ENCODE measurements around the gene CAMSAP1. TPM values are rescaled to one million over a fixed set of nuclear protein-coding genes. Genes with fewer than 3 reads are reported as not detected.

CAMSAP1 gene
- total and polyA plus RNA-seq, 2 experiments from 2014 or later = 2.8 to 12.4 TPM

DNA sequence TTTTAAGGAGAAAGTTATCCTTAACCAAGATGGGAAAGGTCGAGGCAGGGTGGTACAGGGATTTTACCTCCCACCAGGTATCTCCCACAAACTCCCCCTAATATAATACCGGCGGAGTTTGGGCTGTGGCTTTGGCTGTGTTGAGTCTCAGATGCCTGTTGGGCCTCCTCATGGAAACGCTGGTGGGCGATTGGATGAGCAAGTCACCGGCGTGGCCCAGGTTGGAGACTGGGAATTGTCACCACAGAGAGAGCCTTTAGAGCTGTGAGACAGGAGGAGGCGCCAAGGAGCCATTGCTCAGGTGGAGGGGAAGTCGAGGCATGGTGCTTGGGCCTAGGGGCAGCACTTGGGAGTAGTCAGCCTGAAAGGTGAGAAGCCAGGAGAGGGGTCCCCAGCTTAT, 3.4 kb upstream of the CAMSAP1 start:
- Histone ChIP-seq H2AFZ (no peak overlapping the region), H3K27ac (no peak overlapping the region), H3F3A (ENCODE audit: insufficient read depth) (peaks cover 6% of the 10 kb centered on the region), H3K36me3 (ENCODE audit: low read depth) (peaks cover 27% of the 10 kb centered on the region), H4K20me1 (ENCODE audit: insufficient read depth) (no peaks in the 10 kb centered on the region), H3K79me2 (ENCODE audit: insufficient read depth) (peaks cover 46% of the 10 kb centered on the region), H3K4me1 (ENCODE audit: insufficient read depth) (peaks cover 17% of the 10 kb centered on the region), H3K27me3 (replicated peaks; ENCODE audit: insufficient read depth) (no peaks in the 10 kb centered on the region), H3K9ac (no peak overlapping the region), H3K4me3 (no peak overlapping the region), H3K4me2 (ENCODE audit: unreplicated experiment) (no peak overlapping the region), H3K9me3 (ENCODE audit: low read depth) (no peaks in the 10 kb centered on the region), H3K9me2 (ENCODE audit: insufficient read depth) (no peaks in the 10 kb centered on the region)
- TF ChIP-seq EZH2 (IDR thresholded peaks at IDR 0.05; ENCODE audit: insufficient read depth, poor library complexity, severe bottlenecking) (no peak), EZH2phosphoT487 (IDR thresholded peaks at IDR 0.05; ENCODE audit: insufficient read depth, low read depth) (no peak)
- in situ Hi-C loops (cut with MboI) = no loop called here
- no peak for DNase-seq
- 98 to 99% methylated on average over 9 of the region's 9 CpGs for WGBS, 2 experiments (ENCODE audit: low coverage in 1 of 2, low lambda C conversion rate in 2 of 2, missing lambda C conversion rate in 2 of 2)

DNA sequence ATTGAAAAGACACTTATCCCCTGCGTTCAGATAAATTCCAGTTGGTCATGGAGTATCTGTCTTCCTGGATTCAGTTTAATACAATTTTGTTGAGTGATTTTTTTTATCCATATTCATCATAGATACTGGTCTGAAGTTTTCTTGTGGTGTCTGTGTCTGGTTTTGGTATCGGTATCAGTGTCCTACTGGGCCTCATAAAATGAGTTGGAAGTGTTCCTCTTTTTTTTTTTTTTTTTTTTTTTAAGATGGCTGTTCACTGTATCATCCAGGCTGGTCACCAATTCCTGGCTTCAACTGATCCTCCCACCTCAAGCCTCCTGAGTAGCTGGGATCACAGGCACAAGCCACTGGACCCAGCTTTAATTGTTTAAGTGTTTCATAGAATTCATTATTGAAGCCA, 2.9 kb upstream of the CAMSAP1 start:
- peaks cover 23% of the 10 kb centered on the region for H3K4me1 ChIP-seq (ENCODE audit: insufficient read depth)
- H3K27me3 ChIP-seq (replicated peaks; ENCODE audit: insufficient read depth) = no peaks in the 10 kb centered on the region
- H3K9ac ChIP-seq = no peak overlapping the region
- H3K4me3 ChIP-seq = no peak overlapping the region
- no peaks in the 10 kb centered on the region for H3K9me3 ChIP-seq (ENCODE audit: low read depth)
- peaks cover 51% of the 10 kb centered on the region for H3K79me2 ChIP-seq (ENCODE audit: insufficient read depth)
- H4K20me1 ChIP-seq (ENCODE audit: insufficient read depth) = no peaks in the 10 kb centered on the region
- H3K36me3 ChIP-seq (ENCODE audit: low read depth) = peaks cover 21% of the 10 kb centered on the region
- in situ Hi-C loops (cut with MboI) = no loop called here
- WGBS, 2 experiments (ENCODE audit: low coverage in 1 of 2, low lambda C conversion rate in 2 of 2, missing lambda C conversion rate in 2 of 2) = 93 to 98% methylated on average over 2 of the region's 2 CpGs
- no peak for DNase-seq
- no peaks in the 10 kb centered on the region for H3K9me2 ChIP-seq (ENCODE audit: insufficient read depth)
- H3F3A ChIP-seq (ENCODE audit: insufficient read depth) = peaks cover 12% of the 10 kb centered on the region
- H2AFZ ChIP-seq = no peak overlapping the region
- H3K27ac ChIP-seq = no peak overlapping the region
- no peak for TF ChIP-seq EZH2phosphoT487 (IDR thresholded peaks at IDR 0.05; ENCODE audit: insufficient read depth, low read depth)
- no peak for TF ChIP-seq EZH2 (IDR thresholded peaks at IDR 0.05; ENCODE audit: insufficient read depth, poor library complexity, severe bottlenecking)
- H3K4me2 ChIP-seq (ENCODE audit: unreplicated experiment) = no peak overlapping the region

GRCh38 chr9:135909371-135909770, 2.0 kb upstream of the CAMSAP1 start:
- peaks cover 15% of the 10 kb centered on the region for H3F3A ChIP-seq (ENCODE audit: insufficient read depth)
- H4K20me1 ChIP-seq (ENCODE audit: insufficient read depth) = peaks cover 3% of the 10 kb centered on the region; the same call in 1 of the 2 replicates
- peaks cover 27% of the 10 kb centered on the region for H3K4me1 ChIP-seq (ENCODE audit: insufficient read depth)
- TF ChIP-seq EZH2phosphoT487 (IDR thresholded peaks at IDR 0.05; ENCODE audit: insufficient read depth, low read depth) (no peak), EZH2 (IDR thresholded peaks at IDR 0.05; ENCODE audit: insufficient read depth, poor library complexity, severe bottlenecking) (no peak)
- no peaks in the 10 kb centered on the region for H3K9me3 ChIP-seq (ENCODE audit: low read depth)
- H3K27me3 ChIP-seq (replicated peaks; ENCODE audit: insufficient read depth) = no peaks in the 10 kb centered on the region
- no peak overlapping the region for H3K4me3 ChIP-seq
- peaks cover 15% of the 10 kb centered on the region for H3K36me3 ChIP-seq (ENCODE audit: low read depth)
- H3K27ac ChIP-seq = no peak overlapping the region
- peaks cover 60% of the 10 kb centered on the region for H3K79me2 ChIP-seq (ENCODE audit: insufficient read depth)
- DNase-seq = no peak
- in situ Hi-C loops (cut with MboI) = no loop called here
- WGBS, 2 experiments (ENCODE audit: low coverage in 1 of 2, low lambda C conversion rate in 2 of 2, missing lambda C conversion rate in 2 of 2) = 98 to 99% methylated on average over 6 of the region's 6 CpGs
- H3K4me2 ChIP-seq (ENCODE audit: unreplicated experiment) = no peak overlapping the region
- no peak overlapping the region for H2AFZ ChIP-seq
- H3K9me2 ChIP-seq (ENCODE audit: insufficient read depth) = no peaks in the 10 kb centered on the region
- H3K9ac ChIP-seq = no peak overlapping the region

GRCh38 chr9:135908754-135909204, 1.4 kb upstream of the CAMSAP1 start:
- Histone ChIP-seq H3K9me3 (ENCODE audit: low read depth) (no peaks in the 10 kb centered on the region), H3K4me1 (ENCODE audit: insufficient read depth) (peaks cover 27% of the 10 kb centered on the region), H3K36me3 (ENCODE audit: low read depth) (peaks cover 9% of the 10 kb centered on the region), H3K27ac (no peak overlapping the region), H2AFZ (no peak overlapping the region), H3K79me2 (ENCODE audit: insufficient read depth) (peaks cover 65% of the 10 kb centered on the region), H3F3A (ENCODE audit: insufficient read depth) (peaks cover 15% of the 10 kb centered on the region), H3K4me2 (ENCODE audit: unreplicated experiment) (peak overlapping the region; percentile 72), H4K20me1 (ENCODE audit: insufficient read depth) (peaks cover 6% of the 10 kb centered on the region; the same call in 1 of the 2 replicates), H3K4me3 (peak overlapping the region; percentile 75), H3K9me2 (ENCODE audit: insufficient read depth) (no peaks in the 10 kb centered on the region), H3K27me3 (replicated peaks; ENCODE audit: insufficient read depth) (no peaks in the 10 kb centered on the region), H3K9ac (no peak overlapping the region)
- peak; percentile 35 for DNase-seq
- in situ Hi-C loops (cut with MboI) = no loop called here
- no peak for TF ChIP-seq EZH2phosphoT487 (IDR thresholded peaks at IDR 0.05; ENCODE audit: insufficient read depth, low read depth)
- no peak for TF ChIP-seq EZH2 (IDR thresholded peaks at IDR 0.05; ENCODE audit: insufficient read depth, poor library complexity, severe bottlenecking)
- 89 to 92% methylated on average over 12 of the region's 12 CpGs for WGBS, 2 experiments (ENCODE audit: low coverage in 1 of 2, low lambda C conversion rate in 2 of 2, missing lambda C conversion rate in 2 of 2)

Measured in GM23248 (cell line).